IPS-18a (cell line): Measurements from ENCODE around the gene WNT9A.
"Not testable (repeated sequence)": the region's sequence is repeated elsewhere in the genome, so short reads cannot be mapped to it uniquely, and the experiment has no call there.

ENCODE experiments used
- H3K27ac ChIP-seq: one replicate; pipeline ENCODE4 v1.5.1; 2013; ENCODE audit warnings: low read length
- H3K27me3 ChIP-seq: one replicate; pipeline ENCODE4 v1.6.1; 2013; ENCODE audit warnings: mild to moderate bottlenecking, low read length; ENCODE audit not compliant: control insufficient read depth, insufficient read depth
- H3K36me3 ChIP-seq: one replicate; pipeline ENCODE4 v1.6.1; 2013; ENCODE audit warnings: low read depth, low read length; ENCODE audit not compliant: control insufficient read depth
- H3K4me1 ChIP-seq: one replicate; pipeline ENCODE4 v1.6.1; 2013; ENCODE audit warnings: low read depth, low read length; ENCODE audit not compliant: control insufficient read depth
- H3K4me3 ChIP-seq: one replicate; pipeline ENCODE4 v1.5.1; 2013; ENCODE audit warnings: low read length
- H3K9ac ChIP-seq: one replicate; pipeline ENCODE4 v1.6.1; 2013; ENCODE audit warnings: mild to moderate bottlenecking, low read length, moderate library complexity
- H3K9me3 ChIP-seq: one replicate; pipeline ENCODE4 v1.6.1; 2013; ENCODE audit warnings: low read depth, low read length; ENCODE audit not compliant: control insufficient read depth

Gene WNT9A

DNA sequence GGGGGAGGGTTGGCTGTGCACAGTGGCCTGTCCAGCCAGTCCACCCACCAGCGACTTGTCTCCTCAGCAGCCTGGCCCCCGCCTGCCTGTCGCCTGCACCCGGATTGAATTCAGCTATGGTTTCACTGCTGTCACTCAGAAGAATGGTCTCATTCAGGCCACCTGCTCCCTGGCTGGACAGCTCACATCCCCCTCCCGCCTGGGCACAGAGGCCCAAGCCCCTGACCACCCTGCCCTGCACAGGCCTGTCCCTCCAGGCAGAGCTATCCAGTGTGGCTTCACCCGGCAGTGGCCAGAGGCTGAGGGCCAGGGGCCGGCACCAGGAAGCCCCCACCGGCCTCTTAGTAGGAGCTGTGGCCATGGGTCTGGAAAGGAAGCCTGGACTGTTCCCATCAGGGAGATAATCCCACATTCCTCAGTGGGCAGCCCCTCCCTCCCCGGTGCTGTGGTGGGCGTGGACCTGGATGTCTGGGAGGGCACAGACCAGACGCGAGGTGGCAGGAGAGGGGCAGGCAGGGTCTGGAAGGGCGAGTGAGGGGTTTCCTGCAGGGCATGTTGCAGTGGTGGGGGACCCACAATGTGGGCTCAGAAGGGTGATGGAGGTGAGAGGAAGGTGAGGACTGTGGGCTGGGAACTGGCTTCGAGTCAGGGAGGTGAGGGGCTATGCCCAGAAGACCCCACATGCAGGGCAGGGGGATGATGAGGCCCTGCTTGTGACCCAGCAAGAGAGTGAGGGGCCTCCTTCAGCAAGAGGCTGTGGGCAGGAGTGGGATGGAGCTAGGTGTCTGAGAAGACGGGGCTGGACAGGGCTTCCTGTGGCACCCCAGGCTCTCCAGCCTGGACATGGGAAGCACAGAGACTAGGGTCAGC lies 30.4 kb downstream of the WNT9A start:
- H3K9me3 ChIP-seq, result no peaks in the 10 kb centered on the region
- H3K4me1 ChIP-seq, result peaks cover 20% of the 10 kb centered on the region
- no peaks in the 10 kb centered on the region for H3K36me3 ChIP-seq
- no peak overlapping the region for H3K9ac ChIP-seq
- no peak overlapping the region for H3K4me3 ChIP-seq
- no peak overlapping the region for H3K27ac ChIP-seq
- no peaks in the 10 kb centered on the region for H3K27me3 ChIP-seq

DNA sequence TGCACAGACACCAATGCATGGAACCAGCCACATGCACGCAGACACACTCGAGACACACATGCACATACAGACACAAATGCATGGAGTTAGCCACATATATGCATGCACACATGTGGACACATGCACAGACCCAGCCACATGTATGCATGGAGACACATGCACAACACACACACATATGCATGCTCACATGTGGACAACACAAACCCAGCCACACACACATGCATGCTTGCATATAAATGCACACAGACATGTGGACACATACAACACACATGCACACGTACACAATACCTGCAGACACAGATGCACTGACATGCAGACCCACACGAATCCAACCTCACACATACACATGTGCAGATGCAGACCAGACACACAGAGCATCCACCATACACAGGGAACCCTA lies 31.1 kb downstream of the WNT9A start:
- Histone ChIP-seq H3K9ac (no peak overlapping the region), H3K27me3 (no peaks in the 10 kb centered on the region), H3K36me3 (no peaks in the 10 kb centered on the region), H3K4me3 (no peak overlapping the region), H3K27ac (no peak overlapping the region), H3K4me1 (peaks cover 20% of the 10 kb centered on the region), H3K9me3 (no peaks in the 10 kb centered on the region)

GRCh38 chr1:227915564-227916553 lies 31.9 kb downstream of the WNT9A start:
- H3K9me3 ChIP-seq, result no peaks in the 10 kb centered on the region
- H3K36me3 ChIP-seq, result no peaks in the 10 kb centered on the region
- peaks cover 20% of the 10 kb centered on the region for H3K4me1 ChIP-seq
- H3K27me3 ChIP-seq, result no peaks in the 10 kb centered on the region
- H3K27ac ChIP-seq, result no peak overlapping the region
- H3K9ac ChIP-seq, result no peak overlapping the region
- H3K4me3 ChIP-seq, result no peak overlapping the region

GRCh38 chr1:227914801-227915563 lies 32.8 kb downstream of the WNT9A start:
- Histone ChIP-seq H3K9ac (no peak overlapping the region), H3K27me3 (no peaks in the 10 kb centered on the region)

DNA sequence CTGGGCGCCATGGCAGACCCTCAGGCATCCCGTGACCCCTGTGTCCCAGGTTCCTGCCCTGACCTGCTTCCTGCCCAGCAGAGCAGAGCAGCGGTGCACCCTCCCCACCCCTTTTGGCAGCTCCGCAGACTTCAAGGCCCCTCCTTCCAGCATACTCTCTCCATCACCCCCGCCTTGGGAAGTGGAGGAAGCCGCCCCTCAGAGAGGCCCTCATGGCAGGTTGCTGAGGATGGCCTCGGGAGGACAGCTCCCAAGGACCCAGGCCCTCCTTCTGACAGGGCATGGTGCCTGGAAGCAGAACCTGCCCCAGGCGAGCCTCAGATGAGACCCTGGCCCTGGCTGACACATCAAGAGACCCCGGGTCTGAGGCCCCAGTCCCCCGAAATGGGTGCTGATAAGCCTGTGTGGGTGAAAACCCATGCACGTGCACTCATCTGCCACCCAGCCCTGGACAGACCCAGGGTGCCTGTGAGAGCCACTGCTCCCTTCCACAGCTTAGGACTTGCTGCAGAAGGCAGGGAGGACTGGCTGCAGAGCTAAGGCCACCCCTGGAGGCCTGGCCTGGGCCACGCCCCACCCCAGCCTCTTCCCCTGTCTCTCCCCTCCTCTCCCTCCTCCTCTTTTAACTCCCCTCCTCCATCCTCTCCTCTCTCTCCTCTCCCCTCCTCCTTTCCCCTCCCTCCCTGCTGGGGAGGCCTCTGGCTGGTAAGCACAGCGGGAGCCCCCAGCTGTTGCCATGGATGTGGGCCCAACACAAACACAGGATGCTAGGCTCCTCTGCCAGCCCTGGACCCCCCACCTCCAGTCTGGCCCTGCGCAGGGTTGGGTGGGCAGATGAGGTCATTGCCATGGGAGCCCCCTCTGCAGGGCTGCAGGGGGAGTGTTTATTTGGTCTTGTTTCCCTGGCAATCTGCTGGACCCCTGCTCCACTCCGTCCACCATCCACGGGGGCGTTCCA lies 33.7 kb downstream of the WNT9A start:
- Histone ChIP-seq H3K4me3 (no peak overlapping the region), H3K9ac (no peak overlapping the region), H3K36me3 (no peaks in the 10 kb centered on the region), H3K4me1 (peaks cover 15% of the 10 kb centered on the region), H3K27me3 (no peaks in the 10 kb centered on the region), H3K9me3 (no peaks in the 10 kb centered on the region), H3K27ac (no peak overlapping the region)

More at GRCh38 chr1:227914801-227915563, 32.8 kb downstream of the WNT9A start:
- Histone ChIP-seq H3K27ac (no peak overlapping the region), H3K4me3 (no peak overlapping the region), H3K9me3 (no peaks in the 10 kb centered on the region), H3K36me3 (no peaks in the 10 kb centered on the region), H3K4me1 (peaks cover 20% of the 10 kb centered on the region)

DNA sequence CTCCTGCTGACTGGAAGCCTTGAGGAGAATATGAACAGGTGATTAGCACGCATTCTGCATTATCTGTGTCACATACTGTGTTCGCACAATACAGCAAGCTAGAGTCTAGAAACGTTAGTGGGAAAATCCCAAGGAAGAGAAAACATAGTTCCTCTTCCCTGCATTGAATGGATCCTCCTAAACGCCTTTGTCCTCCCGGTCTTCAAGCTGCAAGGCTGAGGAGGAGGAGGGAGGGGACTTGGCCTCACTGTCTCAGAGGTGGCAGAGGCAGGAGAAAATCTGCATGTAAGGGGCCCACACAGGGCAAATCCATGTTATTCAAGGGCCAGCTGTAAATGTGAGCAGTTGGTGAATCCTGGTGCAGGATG lies 34.4 kb downstream of the WNT9A start:
- Histone ChIP-seq H3K9me3 (no peaks in the 10 kb centered on the region), H3K36me3 (no peaks in the 10 kb centered on the region), H3K4me3 (no peak overlapping the region), H3K4me1 (peaks cover 15% of the 10 kb centered on the region), H3K27me3 (no peaks in the 10 kb centered on the region), H3K9ac (no peak overlapping the region), H3K27ac (no peak overlapping the region)

GRCh38 chr1:227912866-227913265 lies 34.9 kb downstream of the WNT9A start:
- peaks cover 15% of the 10 kb centered on the region for H3K4me1 ChIP-seq
- no peaks in the 10 kb centered on the region for H3K36me3 ChIP-seq
- no peaks in the 10 kb centered on the region for H3K9me3 ChIP-seq
- no peaks in the 10 kb centered on the region for H3K27me3 ChIP-seq
- no peak overlapping the region for H3K4me3 ChIP-seq
- H3K9ac ChIP-seq, result no peak overlapping the region
- H3K27ac ChIP-seq, result no peak overlapping the region

- Histone ChIP-seq H3K9ac (no peak overlapping the region), H3K36me3 (no peaks in the 10 kb centered on the region), H3K27ac (no peak overlapping the region), H3K4me3 (no peak overlapping the region), H3K9me3 (no peaks in the 10 kb centered on the region), H3K4me1 (peaks cover 15% of the 10 kb centered on the region), H3K27me3 (no peaks in the 10 kb centered on the region)
Observed at GRCh38 chr1:227911376-227911775, 36.4 kb downstream of the WNT9A start.

DNA sequence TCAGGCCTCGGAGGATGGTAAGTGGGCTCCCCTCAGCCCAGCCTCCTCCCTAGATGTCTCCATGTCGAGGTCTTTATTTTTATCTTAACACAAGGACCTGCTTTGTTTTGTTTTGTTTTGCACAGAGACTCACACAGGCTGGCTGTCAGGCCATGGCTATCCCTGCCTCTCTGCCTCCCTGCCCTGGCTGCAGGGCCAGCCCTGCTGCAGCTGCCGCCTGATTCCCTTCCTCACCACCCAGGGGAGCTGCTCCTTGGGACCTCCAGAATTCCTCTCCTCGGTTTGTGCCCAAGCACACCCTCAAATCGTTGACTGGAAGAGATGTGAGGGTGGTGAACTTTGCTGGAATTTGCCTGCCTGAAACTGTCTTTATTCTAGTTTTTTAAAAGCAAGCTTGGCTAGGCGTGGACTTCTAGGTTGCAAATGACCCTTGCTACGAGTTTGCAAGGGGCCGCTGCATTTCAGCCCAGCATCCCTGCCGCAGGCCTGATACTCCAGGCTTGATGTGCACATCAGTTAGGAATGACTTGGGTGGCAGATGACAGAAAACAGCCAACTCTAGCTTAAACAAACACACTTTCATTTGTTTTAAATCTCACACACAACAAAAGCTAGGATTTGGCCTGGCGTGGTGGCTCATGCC lies 37.1 kb downstream of the WNT9A start:
- Histone ChIP-seq H3K27ac (no peak overlapping the region), H3K4me3 (no peak overlapping the region), H3K36me3 (no peaks in the 10 kb centered on the region), H3K9ac (no peak overlapping the region), H3K27me3 (no peaks in the 10 kb centered on the region), H3K4me1 (peaks cover 15% of the 10 kb centered on the region), H3K9me3 (no peaks in the 10 kb centered on the region)

DNA sequence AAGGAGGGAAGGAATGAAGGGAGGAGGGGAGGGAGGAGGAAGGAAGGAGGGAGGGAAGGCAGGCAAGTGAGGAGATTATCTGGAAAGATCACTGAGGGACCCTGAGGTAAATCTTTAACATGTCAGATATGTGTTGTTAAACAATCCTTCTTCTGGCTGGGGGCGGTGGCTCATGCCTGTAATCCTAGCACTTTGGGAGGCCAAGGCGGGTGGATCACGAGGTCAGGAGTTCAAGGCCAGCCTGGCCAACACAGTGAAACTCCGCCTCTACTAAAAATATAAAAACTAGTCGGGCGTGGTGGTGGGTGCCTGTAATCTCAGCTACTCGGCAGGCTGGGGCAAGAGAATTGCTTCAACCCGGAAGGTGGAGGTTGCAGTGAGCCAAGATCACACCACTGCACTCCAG lies 37.8 kb downstream of the WNT9A start:
- H3K4me1 ChIP-seq, result peaks cover 15% of the 10 kb centered on the region
- H3K27me3 ChIP-seq, H3K9me3 ChIP-seq, H3K4me3 ChIP-seq, H3K36me3 ChIP-seq, H3K27ac ChIP-seq, H3K9ac ChIP-seq: not testable (repeated sequence)
